GM12878 (cell line): ENCODE results near the gene CACNA1H.

Experiments
- CBFB ChIP-seq: IDR thresholded peaks from 2 replicates; pipeline ENCODE4 v1.6.1; 2016; ENCODE audit warnings: antibody characterized with exemption, low read depth
- CHD2 ChIP-seq: IDR thresholded peaks from 2 replicates; pipeline ENCODE4 v1.6.1; 2011; ENCODE audit warnings: low read depth, low read length, improper control_type of control experiment, borderline replicate concordance
- CHD4 ChIP-seq: fragments of 200-600 bp; sonication (generic); IDR thresholded peaks from 2 replicates; pipeline ENCODE4 v1.6.1; 2016; ENCODE audit warnings: mild to moderate bottlenecking
- EGR1 ChIP-seq, 2 experiments: IDR thresholded peaks; 1 replicate in 1 of 2; 2 replicates in 1 of 2; pipeline ENCODE4 v1.6.1; 2011 to 2012; ENCODE audit warnings: low read depth in 2 of 2, low read length in 2 of 2, borderline replicate concordance in 1 of 2, mild to moderate bottlenecking in 1 of 2, moderate library complexity in 1 of 2
- LARP7 ChIP-seq: fragments of 450-650 bp; IDR thresholded peaks from 2 replicates; pipeline ENCODE4 v1.6.1; 2017; ENCODE audit warnings: mild to moderate bottlenecking
- NFYA ChIP-seq: IDR thresholded peaks from 2 replicates; pipeline ENCODE4 v1.6.1; 2011; ENCODE audit warnings: low read depth, mild to moderate bottlenecking, low read length, improper control_type of control experiment, borderline replicate concordance
- POLR2A ChIP-seq: IDR thresholded peaks from 2 replicates; pipeline ENCODE4 v1.6.1; 2011; ENCODE audit warnings: low read depth, mild to moderate bottlenecking, low read length
- POLR2AphosphoS5 ChIP-seq: IDR thresholded peaks from 2 replicates; pipeline ENCODE4 v1.6.1; 2011; ENCODE audit warnings: mild to moderate bottlenecking, low read length, inconsistent platforms
- SMC3 ChIP-seq: IDR thresholded peaks from 2 replicates; pipeline ENCODE4 v1.6.1; 2011; ENCODE audit warnings: low read length, improper control_type of control experiment, borderline replicate concordance
- TF ChIP-seq, protein P1 (sequence below), 3 experiments: IDR thresholded peaks in 2 of 3; conservative IDR thresholded peaks in 1 of 3; 2 replicates each; pipeline ENCODE4 v1.5.1; 2011; ENCODE audit warnings: low read depth in 3 of 3, low read length in 3 of 3, mild to moderate bottlenecking in 3 of 3, control low read depth in 2 of 3, moderate library complexity in 2 of 3, inconsistent platforms in 1 of 3, mixed read lengths in 1 of 3; ENCODE audit not compliant: control insufficient read depth in 2 of 3, insufficient read depth in 1 of 3; ENCODE audit errors: extremely low read depth in 1 of 3
- TF ChIP-seq, protein P2 (sequence below): IDR thresholded peaks from 2 replicates; pipeline ENCODE4 v1.6.1; 2012; ENCODE audit warnings: mild to moderate bottlenecking, low read depth, low read length
- TF ChIP-seq, protein P3 (sequence below): fragments of 450-650 bp; IDR thresholded peaks from 2 replicates; pipeline ENCODE4 v1.6.1; 2014; ENCODE audit warnings: mild to moderate bottlenecking

DNA sequence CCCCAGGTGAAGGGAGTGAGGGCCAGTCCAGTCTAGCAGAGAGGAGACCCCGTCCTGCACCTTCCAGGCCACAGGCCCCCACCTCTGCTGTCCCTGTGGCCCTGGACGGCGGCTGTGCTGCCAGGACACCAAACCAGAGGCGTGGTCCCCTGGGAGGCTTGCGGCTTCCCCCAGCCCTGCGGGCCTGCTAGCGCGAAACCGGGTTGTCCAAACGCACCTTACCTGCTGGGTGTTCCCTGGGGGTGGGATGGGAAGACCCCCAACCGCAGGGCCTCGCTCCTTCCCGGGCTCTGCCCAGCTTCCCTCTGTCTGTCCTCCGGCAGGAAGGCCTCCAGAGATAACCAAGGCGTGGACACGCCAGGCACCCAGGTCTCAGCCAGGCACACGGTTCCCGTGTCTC, 19.6 kb upstream of the CACNA1H start:
- no peak for TF ChIP-seq EGR1 (IDR thresholded peaks at IDR 0.05; ENCODE audit: borderline replicate concordance in 1 of 2, low read depth in 2 of 2, low read length in 2 of 2)
- TF ChIP-seq, protein P1, sequence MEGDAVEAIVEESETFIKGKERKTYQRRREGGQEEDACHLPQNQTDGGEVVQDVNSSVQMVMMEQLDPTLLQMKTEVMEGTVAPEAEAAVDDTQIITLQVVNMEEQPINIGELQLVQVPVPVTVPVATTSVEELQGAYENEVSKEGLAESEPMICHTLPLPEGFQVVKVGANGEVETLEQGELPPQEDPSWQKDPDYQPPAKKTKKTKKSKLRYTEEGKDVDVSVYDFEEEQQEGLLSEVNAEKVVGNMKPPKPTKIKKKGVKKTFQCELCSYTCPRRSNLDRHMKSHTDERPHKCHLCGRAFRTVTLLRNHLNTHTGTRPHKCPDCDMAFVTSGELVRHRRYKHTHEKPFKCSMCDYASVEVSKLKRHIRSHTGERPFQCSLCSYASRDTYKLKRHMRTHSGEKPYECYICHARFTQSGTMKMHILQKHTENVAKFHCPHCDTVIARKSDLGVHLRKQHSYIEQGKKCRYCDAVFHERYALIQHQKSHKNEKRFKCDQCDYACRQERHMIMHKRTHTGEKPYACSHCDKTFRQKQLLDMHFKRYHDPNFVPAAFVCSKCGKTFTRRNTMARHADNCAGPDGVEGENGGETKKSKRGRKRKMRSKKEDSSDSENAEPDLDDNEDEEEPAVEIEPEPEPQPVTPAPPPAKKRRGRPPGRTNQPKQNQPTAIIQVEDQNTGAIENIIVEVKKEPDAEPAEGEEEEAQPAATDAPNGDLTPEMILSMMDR (IDR thresholded peaks at IDR 0.05 in 2 of 3, conservative IDR thresholded peaks at IDR 0.05 in 1 of 3; ENCODE audit: control insufficient read depth in 2 of 3, extremely low read depth in 1 of 3, insufficient read depth in 1 of 3, low read depth in 3 of 3, low read length in 3 of 3): no peak
- TF ChIP-seq, protein P2, sequence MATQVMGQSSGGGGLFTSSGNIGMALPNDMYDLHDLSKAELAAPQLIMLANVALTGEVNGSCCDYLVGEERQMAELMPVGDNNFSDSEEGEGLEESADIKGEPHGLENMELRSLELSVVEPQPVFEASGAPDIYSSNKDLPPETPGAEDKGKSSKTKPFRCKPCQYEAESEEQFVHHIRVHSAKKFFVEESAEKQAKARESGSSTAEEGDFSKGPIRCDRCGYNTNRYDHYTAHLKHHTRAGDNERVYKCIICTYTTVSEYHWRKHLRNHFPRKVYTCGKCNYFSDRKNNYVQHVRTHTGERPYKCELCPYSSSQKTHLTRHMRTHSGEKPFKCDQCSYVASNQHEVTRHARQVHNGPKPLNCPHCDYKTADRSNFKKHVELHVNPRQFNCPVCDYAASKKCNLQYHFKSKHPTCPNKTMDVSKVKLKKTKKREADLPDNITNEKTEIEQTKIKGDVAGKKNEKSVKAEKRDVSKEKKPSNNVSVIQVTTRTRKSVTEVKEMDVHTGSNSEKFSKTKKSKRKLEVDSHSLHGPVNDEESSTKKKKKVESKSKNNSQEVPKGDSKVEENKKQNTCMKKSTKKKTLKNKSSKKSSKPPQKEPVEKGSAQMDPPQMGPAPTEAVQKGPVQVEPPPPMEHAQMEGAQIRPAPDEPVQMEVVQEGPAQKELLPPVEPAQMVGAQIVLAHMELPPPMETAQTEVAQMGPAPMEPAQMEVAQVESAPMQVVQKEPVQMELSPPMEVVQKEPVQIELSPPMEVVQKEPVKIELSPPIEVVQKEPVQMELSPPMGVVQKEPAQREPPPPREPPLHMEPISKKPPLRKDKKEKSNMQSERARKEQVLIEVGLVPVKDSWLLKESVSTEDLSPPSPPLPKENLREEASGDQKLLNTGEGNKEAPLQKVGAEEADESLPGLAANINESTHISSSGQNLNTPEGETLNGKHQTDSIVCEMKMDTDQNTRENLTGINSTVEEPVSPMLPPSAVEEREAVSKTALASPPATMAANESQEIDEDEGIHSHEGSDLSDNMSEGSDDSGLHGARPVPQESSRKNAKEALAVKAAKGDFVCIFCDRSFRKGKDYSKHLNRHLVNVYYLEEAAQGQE: no peak
- TF ChIP-seq CHD2: no peak
- no peak for TF ChIP-seq CHD4
- TF ChIP-seq SMC3: no peak
- TF ChIP-seq NFYA: no peak
- TF ChIP-seq CBFB: no peak
- TF ChIP-seq POLR2AphosphoS5: no peak
- no peak for TF ChIP-seq POLR2A
- TF ChIP-seq LARP7: no peak
- TF ChIP-seq, protein P3, sequence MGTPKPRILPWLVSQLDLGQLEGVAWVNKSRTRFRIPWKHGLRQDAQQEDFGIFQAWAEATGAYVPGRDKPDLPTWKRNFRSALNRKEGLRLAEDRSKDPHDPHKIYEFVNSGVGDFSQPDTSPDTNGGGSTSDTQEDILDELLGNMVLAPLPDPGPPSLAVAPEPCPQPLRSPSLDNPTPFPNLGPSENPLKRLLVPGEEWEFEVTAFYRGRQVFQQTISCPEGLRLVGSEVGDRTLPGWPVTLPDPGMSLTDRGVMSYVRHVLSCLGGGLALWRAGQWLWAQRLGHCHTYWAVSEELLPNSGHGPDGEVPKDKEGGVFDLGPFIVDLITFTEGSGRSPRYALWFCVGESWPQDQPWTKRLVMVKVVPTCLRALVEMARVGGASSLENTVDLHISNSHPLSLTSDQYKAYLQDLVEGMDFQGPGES: no peak
